ENCODE data around the gene POPDC2.

POPDC2 gene

DNA sequence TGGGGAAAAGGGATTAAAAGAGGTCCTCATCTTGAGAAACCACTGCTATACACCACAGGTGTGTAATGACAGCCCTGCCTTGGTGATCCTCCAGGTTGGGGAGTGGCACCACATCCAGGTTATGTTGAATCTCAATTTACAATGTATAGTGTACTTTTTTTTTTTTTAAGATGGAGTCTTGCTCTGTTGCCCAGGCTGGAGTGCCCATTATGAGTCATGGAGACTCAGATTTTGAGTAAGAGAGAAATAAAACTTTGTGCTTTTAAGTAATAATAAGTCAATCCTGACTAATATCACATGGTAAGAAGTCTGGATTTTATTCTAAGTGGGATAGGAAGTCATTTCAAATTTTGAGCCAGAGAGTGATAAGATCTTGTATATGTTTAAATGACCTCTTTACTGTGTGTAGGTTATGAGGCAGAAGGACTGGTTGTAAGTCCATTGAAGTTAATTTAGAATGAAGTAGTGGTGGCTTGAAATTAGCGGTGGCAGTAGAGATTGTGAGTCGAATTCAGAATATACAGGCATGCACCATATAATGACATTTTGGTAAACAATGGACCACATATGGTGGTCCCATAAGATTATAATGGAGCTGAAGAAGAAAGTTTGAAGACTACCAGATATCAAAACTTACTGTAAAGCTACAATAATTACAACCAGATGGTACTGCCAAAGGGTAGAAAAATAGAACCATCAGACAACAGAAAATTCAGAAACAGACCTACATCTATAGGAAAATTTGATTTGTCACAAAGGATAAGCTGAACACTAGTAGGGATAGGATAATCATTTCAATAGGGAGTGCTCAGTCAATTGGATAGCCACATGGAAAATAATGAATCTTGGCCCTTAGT is 20.7 kb downstream of the POPDC2 start:
- no peak for DNase-seq

DNA sequence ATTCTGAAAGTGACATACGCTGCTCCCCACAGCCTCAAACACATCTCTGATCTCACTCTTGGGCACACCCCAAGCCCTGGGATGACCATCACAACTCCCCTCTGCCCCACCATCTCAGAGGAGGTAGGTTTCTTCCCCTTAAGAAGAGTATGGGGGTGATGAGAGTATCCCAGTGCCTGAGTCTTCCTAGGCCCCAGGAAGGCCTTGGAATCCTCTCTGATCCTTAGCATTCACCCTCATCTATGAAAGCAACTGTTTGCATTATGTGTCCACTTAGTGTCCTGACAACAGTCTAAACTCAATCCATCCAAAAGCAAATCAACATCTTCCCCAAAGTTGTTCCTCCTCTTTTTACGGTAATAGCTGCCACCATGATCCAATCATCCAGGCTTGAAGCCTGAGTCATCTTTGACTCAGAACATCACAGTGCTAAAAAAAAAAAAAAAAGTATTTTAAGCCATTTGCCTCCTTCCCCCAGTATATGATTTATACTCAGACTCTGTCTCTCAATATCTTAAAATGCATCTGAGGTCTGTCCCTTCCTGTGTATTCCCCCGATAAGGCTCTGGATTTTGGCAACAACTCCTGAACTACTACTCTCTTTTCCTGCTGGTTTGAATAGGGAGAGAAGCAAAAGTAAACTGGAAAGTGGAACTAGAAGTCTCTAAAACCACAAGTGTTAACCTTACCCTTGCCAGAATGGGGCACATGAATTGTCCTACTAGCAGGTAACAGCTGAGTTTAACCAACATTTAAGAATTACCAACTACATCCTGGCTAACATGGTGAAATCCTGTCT is 22.5 kb downstream of the POPDC2 start:
- DNase-seq = no peak

DNA sequence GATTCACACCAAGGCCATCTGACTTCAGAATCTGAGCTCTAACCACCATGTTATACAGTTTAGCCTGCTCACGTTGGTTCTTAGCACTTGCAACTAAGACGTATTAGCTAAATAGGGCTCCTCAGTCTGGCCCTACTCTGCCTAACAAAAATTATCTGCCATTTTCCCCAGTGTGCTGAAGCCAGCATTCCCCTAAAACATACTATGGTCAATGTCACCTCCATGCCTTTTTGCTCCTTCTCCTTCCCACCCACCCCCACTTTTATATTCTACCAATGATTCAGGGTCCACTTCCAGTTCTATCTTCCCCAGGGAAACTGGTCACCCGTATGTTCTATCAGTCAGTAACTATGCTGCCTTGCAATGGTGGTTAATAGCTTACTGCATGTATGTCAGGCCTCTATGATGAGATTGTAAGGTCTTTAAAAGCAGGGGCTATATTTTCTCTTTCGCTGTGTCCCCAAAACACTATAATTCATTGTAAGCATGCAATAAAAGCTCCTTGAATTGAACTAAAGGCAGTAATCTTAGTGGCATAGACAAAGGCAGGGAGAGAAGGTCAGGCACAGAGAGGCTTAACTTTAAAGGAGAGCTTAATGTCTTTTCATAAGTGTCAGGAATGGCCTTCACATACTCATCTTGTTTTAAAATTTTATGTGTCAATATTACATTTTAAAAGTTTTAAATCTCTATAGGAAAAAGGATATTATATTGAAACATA is 23.3 kb downstream of the POPDC2 start:
- no peak for DNase-seq

- DNase-seq = no peak
These were observed 24.1 kb downstream of the POPDC2 start for GRCh38 chr3:119636249-119636648.

DNA sequence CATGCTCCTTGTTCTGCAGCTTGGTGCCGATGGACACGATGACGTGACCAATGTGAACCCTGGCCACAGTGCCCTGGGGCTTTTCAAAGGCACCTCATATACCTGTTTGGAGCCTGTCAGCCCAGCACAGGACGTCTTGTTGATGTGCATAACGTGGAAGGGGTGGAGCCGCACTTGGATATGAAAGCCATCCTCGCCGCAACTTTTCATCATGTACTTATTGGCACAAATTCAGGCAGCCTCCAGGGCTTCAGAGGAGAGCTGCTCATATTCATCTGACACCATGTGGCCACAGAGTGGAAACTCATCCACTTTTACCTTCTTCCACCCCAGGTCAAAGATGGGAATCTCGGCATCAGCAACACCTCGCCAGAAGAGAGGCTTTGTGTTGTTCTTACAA is 24.7 kb downstream of the POPDC2 start:
- no peak for DNase-seq

GRCh38 chr3:119632829-119633228 is 27.6 kb downstream of the POPDC2 start:
- DNase-seq = no peak

DNA sequence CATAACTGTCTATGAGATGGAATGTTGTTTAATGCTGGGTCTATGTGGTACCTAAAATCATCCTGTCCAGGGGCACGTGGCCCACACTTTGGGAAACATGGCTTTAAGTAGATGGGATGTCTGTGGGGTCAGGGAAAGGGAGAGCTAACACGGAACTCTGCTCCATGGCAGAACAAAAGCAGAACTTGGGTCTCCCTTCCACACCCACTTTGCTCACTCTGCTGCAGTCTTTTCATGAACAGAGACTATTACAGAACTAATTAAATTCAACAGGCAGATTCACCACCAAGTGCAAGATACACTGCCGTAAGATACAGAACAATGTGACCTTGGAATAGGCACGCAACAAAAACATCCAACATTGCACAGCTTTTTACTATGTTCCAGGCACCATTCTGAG is 28.2 kb downstream of the POPDC2 start:
- no peak for DNase-seq

- no peak for DNase-seq
These were observed 28.9 kb downstream of the POPDC2 start for GRCh38 chr3:119631516-119631915.

- DNase-seq = no peak
These were observed 29.5 kb downstream of the POPDC2 start for GRCh38 chr3:119630880-119631329.

DNA sequence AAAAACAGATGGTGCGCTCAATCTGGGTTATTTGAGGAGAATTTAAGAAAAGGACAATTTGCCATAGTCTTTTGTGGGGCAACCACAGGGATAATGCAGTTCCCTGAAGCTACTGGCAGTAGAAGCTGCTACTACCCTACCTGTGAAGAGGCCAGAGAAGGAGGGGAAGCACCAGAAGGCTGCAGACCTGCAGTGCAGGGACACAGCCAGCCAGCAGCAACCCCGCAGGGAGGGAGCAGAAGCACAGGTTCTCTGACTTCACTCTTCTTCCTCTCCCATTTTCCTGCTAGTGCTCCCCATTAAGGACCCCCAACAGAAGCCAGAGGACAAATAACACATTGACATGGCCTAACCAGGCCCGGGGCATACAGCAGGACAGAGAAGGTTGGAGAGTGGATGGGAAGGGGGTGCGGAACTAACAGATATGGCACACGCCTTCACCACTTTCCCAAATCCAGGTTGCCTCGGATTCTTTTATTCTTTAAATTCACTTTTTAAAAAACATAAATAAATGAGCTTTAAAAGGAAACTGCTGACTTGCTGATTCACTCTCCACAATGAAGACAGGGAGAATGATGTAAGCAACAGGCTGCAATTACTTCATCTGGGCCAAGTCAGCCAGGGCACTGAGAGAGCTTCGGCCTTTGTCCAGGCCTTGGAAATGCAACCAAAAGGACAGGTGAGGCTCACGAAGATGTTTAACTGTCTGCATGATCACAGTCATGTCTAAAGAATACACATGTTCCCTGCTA is 30.1 kb downstream of the POPDC2 start:
- DNase-seq = no peak

- DNase-seq = no peak
These were observed 31.5 kb downstream of the POPDC2 start for GRCh38 chr3:119628816-119629445.

- DNase-seq = no peak
These were observed 32.0 kb downstream of the POPDC2 start for GRCh38 chr3:119628390-119628789.

DNA sequence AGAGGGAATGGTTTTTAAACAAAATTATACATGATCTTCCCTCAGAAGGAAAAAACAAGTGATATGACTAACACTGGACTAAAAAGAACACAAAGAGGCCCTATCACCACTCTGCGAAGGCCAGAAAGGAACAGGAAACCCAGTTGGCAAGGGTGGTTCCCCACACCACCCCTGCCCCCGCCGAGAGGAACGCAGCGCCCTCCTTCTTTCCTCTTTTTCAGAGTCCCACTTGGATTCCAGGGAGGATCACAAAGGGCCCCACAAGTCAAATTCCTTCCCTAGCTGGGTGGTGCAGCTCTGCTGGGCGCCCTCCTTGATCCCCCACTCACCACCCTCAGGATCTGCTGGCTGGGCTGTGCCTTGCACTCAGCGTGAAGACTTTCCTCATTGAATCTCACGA is 32.9 kb downstream of the POPDC2 start:
- DNase-seq = no peak

DNA sequence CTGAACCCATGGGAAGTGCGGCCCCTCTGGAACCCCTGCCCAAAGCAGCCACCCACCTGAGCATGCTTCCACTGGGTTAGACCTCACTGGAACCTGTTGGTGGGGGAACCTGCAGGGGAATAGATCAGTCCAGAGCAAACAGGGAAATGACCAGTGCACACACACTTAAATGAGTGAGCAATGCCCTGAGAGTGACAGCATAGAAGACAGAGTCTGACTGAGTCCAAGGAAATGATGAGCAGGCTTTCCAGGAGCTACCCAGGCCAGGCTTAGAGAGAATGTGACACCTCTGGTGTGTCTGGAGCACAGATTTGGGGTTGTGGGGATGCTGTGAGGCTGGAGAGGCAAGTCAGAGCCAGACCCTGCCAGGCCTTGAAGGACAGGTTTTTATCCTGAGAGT is 34.2 kb downstream of the POPDC2 start:
- no peak for DNase-seq

GRCh38 chr3:119625451-119626153 is 34.8 kb downstream of the POPDC2 start:
- no peak for DNase-seq

DNA sequence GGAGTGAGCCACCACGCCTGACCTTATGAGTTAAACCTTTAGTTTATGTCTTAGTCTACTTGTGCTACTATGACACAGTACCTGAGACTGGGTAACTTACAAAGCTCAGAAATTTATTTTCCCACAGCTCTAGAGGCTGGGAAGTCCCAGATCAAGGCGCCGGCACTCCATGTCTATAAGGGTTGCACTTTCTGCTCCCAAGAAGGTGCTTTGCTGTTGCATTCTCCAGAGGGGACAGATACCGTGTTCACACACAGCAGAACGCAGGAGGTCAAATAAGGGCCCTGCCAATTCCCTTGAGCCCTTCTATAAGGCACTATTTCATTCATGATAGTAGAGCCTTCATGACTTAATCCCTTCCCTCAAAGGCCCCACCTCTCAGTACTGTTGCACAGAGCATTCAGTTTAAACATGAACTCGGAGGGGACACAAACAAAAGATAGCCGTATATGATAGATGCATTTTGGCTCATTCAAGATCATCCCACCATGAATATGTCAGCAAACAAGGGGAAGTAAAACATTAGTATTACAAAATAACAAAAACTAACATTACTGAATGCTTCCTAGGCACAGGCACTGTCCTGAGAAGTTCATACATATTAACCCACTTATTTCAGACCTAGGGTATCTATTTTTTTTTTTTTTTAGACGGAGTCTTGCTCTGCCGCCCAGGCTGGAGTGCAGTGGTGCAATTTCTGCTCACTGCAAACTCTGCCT is 36.2 kb downstream of the POPDC2 start:
- DNase-seq = no peak

- no peak for DNase-seq
These were observed 39.5 kb downstream of the POPDC2 start for GRCh38 chr3:119620899-119621298.

- DNase-seq = no peak
These were observed 41.3 kb downstream of the POPDC2 start for GRCh38 chr3:119619094-119619493.

- DNase-seq = no peak
These were observed 44.3 kb downstream of the POPDC2 start for GRCh38 chr3:119616056-119616455.

- no peak for DNase-seq
These were observed 46.5 kb downstream of the POPDC2 start for GRCh38 chr3:119613872-119614271.

DNA sequence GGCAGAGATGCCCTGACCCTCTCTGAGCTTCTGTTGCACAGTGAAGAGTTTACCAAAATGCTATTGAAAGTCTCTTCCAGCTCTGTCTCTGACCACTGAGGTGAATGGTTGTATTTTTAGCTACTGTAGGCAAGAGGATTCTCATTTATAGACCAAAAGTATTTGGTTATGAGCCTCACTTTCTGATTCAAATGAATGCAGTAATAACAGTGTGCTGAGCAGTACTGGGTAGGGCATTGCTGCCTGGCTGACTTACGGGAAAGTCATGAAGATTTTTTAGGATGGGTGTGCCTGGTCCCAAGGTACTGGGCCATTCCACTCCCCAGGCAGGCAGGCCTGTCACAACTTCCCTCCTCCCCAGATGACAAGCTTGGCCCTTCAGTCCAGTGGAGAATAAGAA is 47.2 kb downstream of the POPDC2 start:
- DNase-seq = no peak

Data from NCI-H1436 (cell line).